Thymus (tissue), 14 donors: ENCODE results near the gene GAS5. TPM values are rescaled to one million over a fixed set of nuclear protein-coding genes. Genes with fewer than 3 reads are reported as not detected.

Experiments
- DNase-seq, 9 donors: peaks; one replicate each; pipeline ENCODE4 v3.0.0-alpha.2; 2013; ENCODE audit warnings: low spot score in 9 of 9, low read depth in 6 of 9, missing footprints in 1 of 9
- H3K27ac ChIP-seq, 2 donors: one replicate each; pipeline ENCODE4 v1.5.1; 2013; ENCODE audit warnings: control low read depth in 1 of 2, low read depth in 1 of 2, low read length in 1 of 2, mild to moderate bottlenecking in 1 of 2, moderate library complexity in 1 of 2
- H3K27me3 ChIP-seq, 2 donors: one replicate each; pipeline ENCODE4 v1.5.1; 2013; ENCODE audit warnings: low read length in 1 of 2; ENCODE audit not compliant: control insufficient read depth in 2 of 2, insufficient read depth in 1 of 2
- H3K36me3 ChIP-seq, 2 donors: one replicate each; pipeline ENCODE4 v1.5.1; 2013; ENCODE audit warnings: low read length in 1 of 2, mild to moderate bottlenecking in 1 of 2, moderate library complexity in 1 of 2; ENCODE audit not compliant: control insufficient read depth in 2 of 2, insufficient read depth in 2 of 2
- H3K4me1 ChIP-seq, 2 donors: one replicate each; pipeline ENCODE4 v1.5.1; 2013; ENCODE audit warnings: low read length in 2 of 2; ENCODE audit not compliant: control insufficient read depth in 2 of 2, insufficient read depth in 2 of 2
- H3K4me3 ChIP-seq, 2 donors: one replicate each; pipeline ENCODE4 v1.5.1; 2013; ENCODE audit warnings: low read length in 2 of 2, control low read depth in 1 of 2, mild to moderate bottlenecking in 1 of 2
- H3K9me3 ChIP-seq, 2 donors: one replicate each; pipeline ENCODE4 v1.5.1; 2013; ENCODE audit warnings: low read length in 1 of 2, mild to moderate bottlenecking in 1 of 2; ENCODE audit not compliant: control insufficient read depth in 2 of 2, insufficient read depth in 1 of 2
- WGBS: extraction: QIAGEN DNeasy Blood & Tissue Kit; methylation state at CpG from one replicate; pipeline ENCODE4 v1.1.7; 2013; 5-methylcytosine and 5-hydroxymethylcytosine counted together
- long read RNA-seq, 10 donors: transcript quantifications; one replicate each; lab custom pipeline, GENCODE V29; 2026
- polyA plus RNA-seq: library from polyadenylated mRNA; stranded (reverse); fragments of 200-250 nt; gene quantifications from one replicate; pipeline ENCODE4 v1.2.3, GENCODE V29; 2013
- total RNA-seq: library from RNA; stranded (reverse); fragments of 120-200 nt; gene quantifications from one replicate; pipeline ENCODE4 v1.2.4, GENCODE V29; 2013
- donor health status: healthy.

GAS5 gene
- total RNA-seq (545 TPM), polyA plus RNA-seq (1,180 TPM)
- long read RNA-seq, donor 1, partial matches to known transcripts, result 0 of 12 reads
- long read RNA-seq, donor 1, other reads (novel, unspliced or antisense), result 5 of 12 reads
- long read RNA-seq, donor 2, transcript GAS5-218 (11 exons, 565 nt), result minor isoform, 35 of 222 reads
- long read RNA-seq, donor 2, transcript GAS5-221 (12 exons, 632 nt), result major isoform, 43 of 222 reads
- long read RNA-seq, donor 2, partial matches to known transcripts, result 67 of 222 reads
- long read RNA-seq, donor 2, other reads (novel, unspliced or antisense), result 61 of 222 reads
- long read RNA-seq, donor 3, transcript GAS5-218 (11 exons, 565 nt), result minor isoform, 60 of 477 reads
- long read RNA-seq, donor 3, transcript GAS5-207 (3 exons, 643 nt), result minor isoform, 6 of 477 reads
- long read RNA-seq, donor 3, transcript GAS5-221 (12 exons, 632 nt), result major isoform, 99 of 477 reads
- long read RNA-seq, donor 3, transcript GAS5-217 (4 exons, 424 nt), result minor isoform, 7 of 477 reads
- long read RNA-seq, donor 3, partial matches to known transcripts, result 117 of 477 reads
- long read RNA-seq, donor 3, other reads (novel, unspliced or antisense), result 154 of 477 reads
- long read RNA-seq, donor 4, transcript GAS5-221 (12 exons, 632 nt), result major isoform, 23 of 92 reads
- long read RNA-seq, donor 4, transcript GAS5-218 (11 exons, 565 nt), result minor isoform, 16 of 92 reads
- long read RNA-seq, donor 4, partial matches to known transcripts, result 12 of 92 reads
- long read RNA-seq, donor 4, other reads (novel, unspliced or antisense), result 26 of 92 reads
- long read RNA-seq, donor 5, transcript GAS5-218 (11 exons, 565 nt), result minor isoform, 74 of 474 reads
- long read RNA-seq, donor 5, transcript GAS5-216 (5 exons, 897 nt), result minor isoform, 7 of 474 reads
- long read RNA-seq, donor 5, transcript GAS5-221 (12 exons, 632 nt), result major isoform, 83 of 474 reads
- long read RNA-seq, donor 5, partial matches to known transcripts, result 87 of 474 reads
- long read RNA-seq, donor 5, other reads (novel, unspliced or antisense), result 195 of 474 reads
- long read RNA-seq, donor 6, transcript GAS5-221 (12 exons, 632 nt), result major isoform, 47 of 138 reads
- long read RNA-seq, donor 6, transcript GAS5-218 (11 exons, 565 nt), result minor isoform, 9 of 138 reads
- long read RNA-seq, donor 6, partial matches to known transcripts, result 37 of 138 reads
- long read RNA-seq, donor 6, other reads (novel, unspliced or antisense), result 36 of 138 reads
- long read RNA-seq, donor 7, transcript GAS5-221 (12 exons, 632 nt), result major isoform, 76 of 299 reads
- long read RNA-seq, donor 7, transcript GAS5-218 (11 exons, 565 nt), result minor isoform, 29 of 299 reads
- long read RNA-seq, donor 7, partial matches to known transcripts, result 68 of 299 reads
- long read RNA-seq, donor 7, other reads (novel, unspliced or antisense), result 105 of 299 reads
- long read RNA-seq, donor 8, transcript GAS5-218 (11 exons, 565 nt), result minor isoform, 12 of 67 reads
- long read RNA-seq, donor 8, transcript GAS5-221 (12 exons, 632 nt), result major isoform, 18 of 67 reads
- long read RNA-seq, donor 8, partial matches to known transcripts, result 9 of 67 reads
- long read RNA-seq, donor 8, other reads (novel, unspliced or antisense), result 24 of 67 reads
- long read RNA-seq, donor 9, transcript GAS5-221 (12 exons, 632 nt), result major isoform, 29 of 111 reads
- long read RNA-seq, donor 9, transcript GAS5-218 (11 exons, 565 nt), result minor isoform, 15 of 111 reads
- long read RNA-seq, donor 9, partial matches to known transcripts, result 14 of 111 reads
- long read RNA-seq, donor 9, other reads (novel, unspliced or antisense), result 40 of 111 reads
- long read RNA-seq, donor 10, transcript GAS5-221 (12 exons, 632 nt), result major isoform, 45 of 135 reads
- long read RNA-seq, donor 10, transcript GAS5-218 (11 exons, 565 nt), result minor isoform, 17 of 135 reads
- long read RNA-seq, donor 10, partial matches to known transcripts, result 11 of 135 reads
- long read RNA-seq, donor 10, other reads (novel, unspliced or antisense), result 55 of 135 reads

- H3K9me3 ChIP-seq, result no peaks in the 10 kb centered on the region
- peaks cover 0 to 7% of the 10 kb centered on the region in 2 donors for H3K4me1 ChIP-seq
- peaks cover 23 to 54% of the 10 kb centered on the region in 2 donors for H3K36me3 ChIP-seq
- peak within 1 kb of the TSS; percentile 69 to 85 for H3K4me3 ChIP-seq
- under 1% methylated on average over 30 of the region's 30 CpGs for WGBS
- H3K27me3 ChIP-seq, result no peaks in the 10 kb centered on the region
- peak; percentile 99 to 100 (median 99) for DNase-seq
- H3K27ac ChIP-seq, result peak within 1 kb of the TSS; percentile 94 to 96
Measured at GRCh38 chr1:173867753-173868265, at the start of gene GAS5. TSS of gene GAS5 (minus strand) at chr1:173867989.

GRCh38 chr1:173917149-173917548 lies 49.4 kb upstream of the GAS5 start, which contains the start of gene SERPINC1:
TSS of gene SERPINC1 (minus strand) at chr1:173917327. CDS start at chr1:173917259, 68 bp downstream.
- no peak for DNase-seq
- H3K9me3 ChIP-seq, result peaks cover 0 to 3% of the 10 kb centered on the region in 2 donors
- no peak within 1 kb of the TSS for H3K4me3 ChIP-seq
- H3K36me3 ChIP-seq, result no peaks in the 10 kb centered on the region
- H3K27ac ChIP-seq, result no peak within 1 kb of the TSS
- WGBS, result 96% methylated on average over 3 of the region's 3 CpGs
- H3K27me3 ChIP-seq, result no peaks in the 10 kb centered on the region
- no peaks in the 10 kb centered on the region for H3K4me1 ChIP-seq

- WGBS, result 96% methylated on average over 4 of the region's 4 CpGs
- H3K36me3 ChIP-seq, result no peaks in the 10 kb centered on the region
- no peaks in the 10 kb centered on the region for H3K4me1 ChIP-seq
- DNase-seq, result no peak
- H3K27ac ChIP-seq, result no peak overlapping the region
- H3K4me3 ChIP-seq, result no peak overlapping the region
- H3K27me3 ChIP-seq, result no peaks in the 10 kb centered on the region
- H3K9me3 ChIP-seq, result peaks cover 0 to 3% of the 10 kb centered on the region in 2 donors
Measured at GRCh38 chr1:173916667-173917066, 48.9 kb upstream of the GAS5 start.

- Histone ChIP-seq H3K27me3 (no peaks in the 10 kb centered on the region), H3K36me3 (no peaks in the 10 kb centered on the region), H3K9me3 (peaks cover 0 to 3% of the 10 kb centered on the region in 2 donors), H3K4me1 (no peaks in the 10 kb centered on the region), H3K27ac (no peak overlapping the region), H3K4me3 (no peak overlapping the region)
- 92% methylated on average over 2 of the region's 2 CpGs for WGBS
- no peak for DNase-seq
Measured at GRCh38 chr1:173915596-173915995, 47.8 kb upstream of the GAS5 start.

GRCh38 chr1:173914366-173914871 lies 46.6 kb upstream of the GAS5 start:
- peaks cover 0 to 3% of the 10 kb centered on the region in 2 donors for H3K9me3 ChIP-seq
- DNase-seq, result peak in 3 of 9 donors; percentile 2 to 32 (median 10)
- no peaks in the 10 kb centered on the region for H3K36me3 ChIP-seq

GRCh38 chr1:173913111-173913510 lies 45.3 kb upstream of the GAS5 start:
- WGBS, result 95% methylated on average over 3 of the region's 3 CpGs
- peaks cover 0 to 3% of the 10 kb centered on the region in 2 donors for H3K9me3 ChIP-seq
- H3K4me1 ChIP-seq, result no peaks in the 10 kb centered on the region
- no peaks in the 10 kb centered on the region for H3K36me3 ChIP-seq
- no peaks in the 10 kb centered on the region for H3K27me3 ChIP-seq
- DNase-seq, result no peak
- no peak overlapping the region for H3K4me3 ChIP-seq
- H3K27ac ChIP-seq, result no peak overlapping the region

More at GRCh38 chr1:173914366-173914871, 46.6 kb upstream of the GAS5 start:
- H3K4me1 ChIP-seq, result no peaks in the 10 kb centered on the region
- 95% methylated on average over 13 of the region's 13 CpGs for WGBS
- H3K27me3 ChIP-seq, result no peaks in the 10 kb centered on the region
- no peak overlapping the region for H3K27ac ChIP-seq
- H3K4me3 ChIP-seq, result no peak overlapping the region

- no peak for DNase-seq
- Histone ChIP-seq H3K27ac (no peak overlapping the region), H3K27me3 (no peaks in the 10 kb centered on the region), H3K4me3 (no peak overlapping the region), H3K4me1 (no peaks in the 10 kb centered on the region), H3K36me3 (peaks cover 0 to 3% of the 10 kb centered on the region in 2 donors), H3K9me3 (no peaks in the 10 kb centered on the region)
- WGBS, result 94% methylated on average over 6 of the region's 6 CpGs
Measured at GRCh38 chr1:173903827-173904531, 36.2 kb upstream of the GAS5 start.
